SJSA1 (cell line): ENCODE measurements around the gene LYZL4. TPM values are rescaled to one million over a fixed set of nuclear protein-coding genes. Genes with fewer than 3 reads are reported as not detected.

Experiments
- total RNA-seq: library from RNA; depleted of rRNA; stranded (reverse); fragments of >200 nt; shearing (Covaris generic); gene quantifications from 2 replicates; pipeline ENCODE4 v1.2.3, GENCODE V29; 2014; rRNA removed

The LYZL4 gene
- total RNA-seq, 1 experiment from 2014 or later, result not detected

Other genes with a start within 250 kb of the LYZL4 start
- not detected in 2 replicates for gene CCK, start 144.4 kb downstream of the LYZL4 start, total RNA-seq
- not detected in 2 replicates for gene VIPR1, start 92.0 kb upstream of the LYZL4 start, total RNA-seq
- 66.1 and 78.7 TPM in 2 replicates for gene SEC22C, start 171.4 kb upstream of the LYZL4 start, total RNA-seq
- gene SS18L2, start 180.2 kb upstream of the LYZL4 start, total RNA-seq, result 8.0 and 24.1 TPM in 2 replicates
- gene NKTR, start 190.1 kb upstream of the LYZL4 start, total RNA-seq, result 14.5 and 33.7 TPM in 2 replicates
- 3.0 and 6.1 TPM in 2 replicates for gene ZBTB47, start 243.1 kb upstream of the LYZL4 start, total RNA-seq